ENCODE results near the gene CLIC5.

The CLIC5 gene

GRCh38 chr6:46015119-46015968 lies at the start of gene CLIC5:
Gene CLIC5 (minus strand): TSS chr6:46015860. CDS start chr6:46015542, 318 bp downstream.
- DNase-seq (ENCODE audit: low spot score), result no peak

GRCh38 chr6:46062991-46063390 lies 47.3 kb upstream of the CLIC5 start:
- DNase-seq (ENCODE audit: low spot score), result no peak

DNA sequence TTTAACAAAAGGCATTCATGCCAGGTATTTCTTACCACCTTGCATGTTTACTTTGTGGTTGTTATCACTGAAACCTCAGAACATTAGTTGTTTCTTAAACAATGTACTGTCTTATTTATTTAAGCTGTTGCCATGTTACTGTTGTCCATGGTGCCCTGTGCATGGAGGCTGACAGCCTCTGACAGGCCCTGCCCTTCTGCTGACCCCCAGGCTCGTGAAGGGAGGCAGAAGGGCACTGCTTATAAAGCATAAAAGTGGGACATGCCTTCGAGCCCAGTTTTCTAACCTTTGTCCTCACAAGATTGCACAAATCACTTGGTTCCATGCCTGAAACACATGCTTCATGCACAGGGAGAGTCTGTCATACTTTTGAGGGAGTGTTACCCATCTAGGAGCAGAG lies 46.7 kb upstream of the CLIC5 start:
- DNase-seq (ENCODE audit: low spot score), result no peak

GRCh38 chr6:46061497-46061896 lies 45.8 kb upstream of the CLIC5 start:
- DNase-seq (ENCODE audit: low spot score), result no peak

- no peak for DNase-seq (ENCODE audit: low spot score)
Observed at GRCh38 chr6:46059608-46060007, 43.9 kb upstream of the CLIC5 start.

DNA sequence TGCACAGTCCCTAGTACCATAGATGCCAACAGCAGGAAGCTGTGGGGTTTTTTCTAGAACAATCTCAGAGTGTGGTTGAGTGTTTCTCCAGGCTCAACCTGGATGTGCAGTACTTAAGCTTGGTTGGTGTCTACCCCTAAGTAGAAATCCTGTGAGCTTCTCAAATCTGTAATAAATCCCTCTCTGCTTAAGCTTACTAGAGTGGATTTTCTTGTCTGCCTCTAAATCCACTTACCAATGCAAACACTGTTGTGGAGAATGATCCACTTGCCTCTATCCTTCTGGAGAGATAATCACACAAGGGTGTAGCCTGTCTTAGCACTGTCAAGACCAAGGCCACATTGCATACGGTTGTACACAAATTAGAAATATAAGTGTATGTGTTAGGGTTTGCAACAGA lies 43.3 kb upstream of the CLIC5 start:
- no peak for DNase-seq (ENCODE audit: low spot score)

GRCh38 chr6:46057792-46058191 lies 42.1 kb upstream of the CLIC5 start:
- no peak for DNase-seq (ENCODE audit: low spot score)

DNA sequence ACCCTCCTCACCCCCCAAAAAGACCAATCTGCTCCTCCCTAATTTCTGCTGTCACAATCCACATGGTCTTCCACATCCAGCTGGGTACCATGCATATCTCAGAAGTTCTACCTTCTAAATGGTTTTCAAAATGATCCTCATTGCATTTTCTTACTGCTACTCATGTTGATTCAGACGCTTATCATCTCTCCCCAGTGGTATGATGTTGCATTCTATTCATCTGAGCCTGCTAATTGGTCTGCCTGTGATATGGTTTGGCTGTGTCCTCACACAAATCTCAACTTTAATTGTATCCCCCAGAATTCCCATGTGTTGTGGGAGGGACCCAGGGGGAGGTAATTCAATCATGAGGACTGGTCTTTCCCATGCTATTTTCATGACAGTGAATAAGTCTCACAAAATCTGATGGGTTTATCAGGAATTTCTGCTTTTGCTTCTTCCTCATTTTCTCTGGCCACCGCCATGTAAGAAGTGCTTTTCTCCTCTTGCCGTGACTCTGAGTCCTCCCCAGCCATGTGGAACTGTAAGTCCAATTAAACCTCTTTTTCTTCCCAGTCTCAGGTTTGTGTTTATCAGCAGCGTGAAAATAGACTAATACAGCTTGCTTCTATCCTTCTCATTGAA lies 41.4 kb upstream of the CLIC5 start:
- DNase-seq (ENCODE audit: low spot score), result no peak

DNA sequence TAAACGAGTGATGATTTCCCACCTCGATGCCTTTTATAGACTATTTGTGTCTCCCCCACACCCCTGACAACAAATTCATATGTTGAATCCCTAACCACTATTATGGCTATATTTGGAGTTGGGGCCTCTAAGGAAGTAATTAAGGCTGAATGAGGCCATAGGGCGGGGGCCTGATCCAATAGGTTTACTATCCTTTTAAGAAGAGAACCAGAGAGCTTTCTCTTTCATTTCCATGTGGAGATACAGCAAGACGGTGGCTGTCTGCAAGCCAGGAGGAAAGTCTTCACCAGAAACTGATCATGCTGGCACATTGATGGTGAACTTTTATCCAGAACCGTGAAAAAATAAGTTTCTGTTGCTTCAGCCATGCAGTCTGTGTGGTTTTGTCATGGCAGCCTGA lies 38.9 kb upstream of the CLIC5 start:
- no peak for DNase-seq (ENCODE audit: low spot score)

- DNase-seq (ENCODE audit: low spot score), result no peak
Observed at GRCh38 chr6:46053039-46053933, 37.6 kb upstream of the CLIC5 start.

GRCh38 chr6:46052479-46052878 lies 36.8 kb upstream of the CLIC5 start:
- DNase-seq (ENCODE audit: low spot score), result no peak

- DNase-seq (ENCODE audit: low spot score), result no peak
Observed at GRCh38 chr6:46051962-46052361, 36.3 kb upstream of the CLIC5 start.

DNA sequence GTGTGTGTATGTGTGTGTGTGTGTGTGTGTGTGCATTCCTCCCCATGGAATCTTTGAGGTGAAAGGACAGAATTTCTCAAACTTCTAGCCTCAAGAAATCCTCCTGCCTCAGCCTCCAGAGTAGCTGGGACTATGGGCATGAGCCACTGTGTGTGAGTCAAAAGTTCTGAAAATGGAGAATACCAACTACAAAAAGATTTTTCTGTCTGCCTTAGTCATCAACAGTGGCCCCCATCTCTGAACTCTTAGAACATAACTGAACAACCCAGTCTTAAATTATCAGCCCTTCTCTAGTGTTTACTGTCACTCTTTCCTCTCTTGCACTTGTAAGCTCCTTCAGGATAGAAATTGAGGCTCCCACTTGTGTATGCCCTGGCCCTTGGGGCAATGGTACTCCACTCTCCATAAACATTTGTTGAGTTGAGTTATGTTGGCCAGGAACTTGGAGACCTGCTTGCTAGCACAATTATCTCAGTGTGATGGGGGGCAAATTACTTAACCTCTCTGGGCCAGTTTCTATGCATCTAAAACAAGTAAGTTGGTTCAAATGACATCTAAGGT lies 35.3 kb upstream of the CLIC5 start:
- no peak for DNase-seq (ENCODE audit: low spot score)

- no peak for DNase-seq (ENCODE audit: low spot score)
Observed at GRCh38 chr6:46048646-46049297, 33.1 kb upstream of the CLIC5 start.

GRCh38 chr6:46046558-46047174 lies 31.0 kb upstream of the CLIC5 start:
- no peak for DNase-seq (ENCODE audit: low spot score)

- no peak for DNase-seq (ENCODE audit: low spot score)
Observed at GRCh38 chr6:46044881-46045617, 29.4 kb upstream of the CLIC5 start.

GRCh38 chr6:46042355-46042999 lies 26.8 kb upstream of the CLIC5 start:
- no peak for DNase-seq (ENCODE audit: low spot score)

DNA sequence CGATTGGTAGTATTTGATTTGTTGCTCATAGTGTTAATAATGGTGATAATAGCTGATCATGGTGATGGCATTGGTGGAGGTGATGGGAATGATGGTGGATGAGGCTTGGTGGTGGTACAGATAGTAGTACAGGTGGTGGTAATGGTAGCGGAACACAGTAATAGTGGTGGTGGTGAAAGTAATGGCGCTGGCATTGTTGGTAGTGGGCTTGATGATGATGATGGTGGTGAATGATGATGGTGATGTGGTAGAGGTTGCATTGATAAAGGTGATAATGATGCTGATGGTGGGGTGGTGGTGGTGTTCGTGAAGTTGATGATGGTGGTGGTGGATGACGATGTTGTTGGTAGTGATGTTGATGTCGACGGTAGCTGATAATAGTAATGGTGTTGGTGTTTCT lies 24.6 kb upstream of the CLIC5 start:
- no peak for DNase-seq (ENCODE audit: low spot score)

DNA sequence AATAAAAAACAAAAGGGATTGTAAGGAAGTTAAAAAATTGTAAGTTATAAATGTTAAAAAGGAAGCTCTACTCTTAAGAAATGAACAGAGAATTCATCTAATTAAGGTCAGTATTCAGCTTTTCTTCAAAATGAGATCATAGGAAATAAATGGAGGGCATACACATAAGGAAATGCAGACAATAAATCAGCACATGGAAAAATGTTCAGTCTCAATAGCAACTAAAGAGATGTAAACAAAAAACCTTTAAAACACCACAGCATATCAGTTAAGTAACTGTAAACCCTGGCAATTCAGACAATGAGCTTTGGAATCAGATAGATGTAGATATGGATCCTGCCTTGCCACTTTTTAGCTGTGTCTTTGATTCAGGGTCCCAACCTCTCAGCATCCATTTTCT lies 24.0 kb upstream of the CLIC5 start:
- no peak for DNase-seq (ENCODE audit: low spot score)

DNA sequence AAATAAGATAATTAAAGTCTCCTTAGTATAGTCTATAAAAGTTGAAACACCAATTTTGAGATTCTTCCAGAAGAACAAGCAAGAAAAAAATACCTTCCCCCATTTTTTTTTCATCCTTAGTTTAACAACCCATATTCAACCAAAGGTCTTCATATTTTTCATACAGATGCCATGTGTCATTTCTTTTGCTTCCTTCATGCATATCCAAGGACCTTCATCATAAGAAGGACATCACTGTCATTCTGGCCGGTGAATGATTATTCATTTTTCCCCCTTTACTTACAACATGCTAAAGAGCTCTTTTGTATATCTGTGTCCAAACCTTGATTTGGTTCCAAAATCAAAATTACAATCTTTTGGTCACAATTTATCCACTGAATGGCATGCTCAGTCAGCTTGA lies 21.3 kb upstream of the CLIC5 start:
- no peak for DNase-seq (ENCODE audit: low spot score)
